ENCODE measurements around the gene RB1. TPM values are rescaled to one million over a fixed set of nuclear protein-coding genes. Genes with fewer than 3 reads are reported as not detected.

Gene RB1
- total RNA-seq, 3 donors from 2014 or later (not counting 1 experiment from before 2014, with no cell fraction given): 25.5 to 28.3 (median 26.9) TPM

- peak; percentile 34 to 65 for DNase-seq
- peaks cover 4% of the 10 kb centered on the region for H3K36me3 ChIP-seq (ENCODE audit: control insufficient read depth, insufficient read depth, low read length)
- peaks cover 12% of the 10 kb centered on the region for H3K4me1 ChIP-seq (ENCODE audit: control insufficient read depth, insufficient read depth, low read length)
- Mint-ChIP-seq H3K27ac (peak overlapping the region; percentile 97 to 98), H3K36me3 (peaks cover 7% of the 10 kb centered on the region), H3K4me1 (peaks cover 26 to 34% of the 10 kb centered on the region in 2 donors), H3K27me3 (ENCODE audit: low read depth in 2 of 2) (no peaks in the 10 kb centered on the region), H3K9me3 (no peaks in the 10 kb centered on the region), H3K4me3 (peak overlapping the region; percentile 89)
- ATAC-seq: peak in 2 of 3 donors; percentile 9 to 33
- no peaks in the 10 kb centered on the region for H3K27me3 ChIP-seq (ENCODE audit: control insufficient read depth, insufficient read depth, low read length)
- TF ChIP-seq CTCF (IDR thresholded peaks at IDR 0.05): no peak
- under 1% methylated on average over 36 of the region's 36 CpGs for WGBS (ENCODE audit: insufficient coverage)
- peak overlapping the region; percentile 92 for H3K4me3 ChIP-seq (ENCODE audit: low read length)
- no peaks in the 10 kb centered on the region for H3K9me3 ChIP-seq (ENCODE audit: control insufficient read depth, insufficient read depth, low read length)
- intact Hi-C loops (cut with micrococcal nuclease): loop anchor here (5.0 to 10.0 kb wide), 4 partner anchors 67 to 267 kb away; partner anchors contain the start of gene NUDT15
- peak overlapping the region; percentile 97 for H3K27ac ChIP-seq (ENCODE audit: low read length)
These were observed 759 bp downstream of the RB1 start for GRCh38 chr13:48304143-48304876.

- 100% methylated on average over 1 of the region's 1 CpG for WGBS (ENCODE audit: insufficient coverage)
- TF ChIP-seq CTCF (IDR thresholded peaks at IDR 0.05): no peak
These were observed 7.7 kb downstream of the RB1 start for GRCh38 chr13:48311223-48311622.

GRCh38 chr13:48315969-48316650, 12.6 kb downstream of the RB1 start:
- intact Hi-C loops (cut with micrococcal nuclease): no loop called here
- no peak overlapping the region for H3K4me3 ChIP-seq (ENCODE audit: low read length)
- peaks cover 3% of the 10 kb centered on the region for H3K36me3 ChIP-seq (ENCODE audit: control insufficient read depth, insufficient read depth, low read length)
- no peak overlapping the region for H3K27ac ChIP-seq (ENCODE audit: low read length)
- no peaks in the 10 kb centered on the region for H3K27me3 ChIP-seq (ENCODE audit: control insufficient read depth, insufficient read depth, low read length)
- TF ChIP-seq CTCF (IDR thresholded peaks at IDR 0.05): no peak
- 93% methylated on average over 16 of the region's 17 CpGs for WGBS (ENCODE audit: insufficient coverage)
- no peaks in the 10 kb centered on the region for H3K9me3 Mint-ChIP-seq
- no peaks in the 10 kb centered on the region for H3K9me3 ChIP-seq (ENCODE audit: control insufficient read depth, insufficient read depth, low read length)
- H3K36me3 Mint-ChIP-seq: no peaks in the 10 kb centered on the region
- H3K4me1 ChIP-seq (ENCODE audit: control insufficient read depth, insufficient read depth, low read length): peaks cover 21% of the 10 kb centered on the region
- ATAC-seq (no peak), DNase-seq (no peak)
- no peaks in the 10 kb centered on the region for H3K27me3 Mint-ChIP-seq (ENCODE audit: low read depth in 2 of 2)
- H3K27ac Mint-ChIP-seq: no peak overlapping the region
- no peak overlapping the region for H3K4me3 Mint-ChIP-seq
- H3K4me1 Mint-ChIP-seq: peaks cover 43 to 53% of the 10 kb centered on the region in 2 donors

More at GRCh38 chr13:48311223-48311622, 7.7 kb downstream of the RB1 start:
- H3K4me3 Mint-ChIP-seq: no peak overlapping the region
- H3K27me3 ChIP-seq (ENCODE audit: control insufficient read depth, insufficient read depth, low read length): no peaks in the 10 kb centered on the region
- no peak for ATAC-seq
- H3K9me3 Mint-ChIP-seq: no peaks in the 10 kb centered on the region
- peaks cover under 1% of the 10 kb centered on the region for H3K4me1 ChIP-seq (ENCODE audit: control insufficient read depth, insufficient read depth, low read length)
- no peaks in the 10 kb centered on the region for H3K27me3 Mint-ChIP-seq (ENCODE audit: low read depth in 2 of 2)
- intact Hi-C loops (cut with micrococcal nuclease): no loop called here
- peaks cover 5% of the 10 kb centered on the region for H3K36me3 ChIP-seq (ENCODE audit: control insufficient read depth, insufficient read depth, low read length)
- peaks cover 7% of the 10 kb centered on the region for H3K36me3 Mint-ChIP-seq
- H3K4me3 ChIP-seq (ENCODE audit: low read length): no peak overlapping the region
- H3K4me1 Mint-ChIP-seq: peaks cover 27 to 35% of the 10 kb centered on the region in 2 donors
- H3K27ac ChIP-seq (ENCODE audit: low read length): no peak overlapping the region
- no peak overlapping the region for H3K27ac Mint-ChIP-seq
- DNase-seq: no peak
- no peaks in the 10 kb centered on the region for H3K9me3 ChIP-seq (ENCODE audit: control insufficient read depth, insufficient read depth, low read length)

Measured in natural killer cell (primary cell).